Measurements from ENCODE around the gene PLAAT1.

PLAAT1 gene

DNA sequence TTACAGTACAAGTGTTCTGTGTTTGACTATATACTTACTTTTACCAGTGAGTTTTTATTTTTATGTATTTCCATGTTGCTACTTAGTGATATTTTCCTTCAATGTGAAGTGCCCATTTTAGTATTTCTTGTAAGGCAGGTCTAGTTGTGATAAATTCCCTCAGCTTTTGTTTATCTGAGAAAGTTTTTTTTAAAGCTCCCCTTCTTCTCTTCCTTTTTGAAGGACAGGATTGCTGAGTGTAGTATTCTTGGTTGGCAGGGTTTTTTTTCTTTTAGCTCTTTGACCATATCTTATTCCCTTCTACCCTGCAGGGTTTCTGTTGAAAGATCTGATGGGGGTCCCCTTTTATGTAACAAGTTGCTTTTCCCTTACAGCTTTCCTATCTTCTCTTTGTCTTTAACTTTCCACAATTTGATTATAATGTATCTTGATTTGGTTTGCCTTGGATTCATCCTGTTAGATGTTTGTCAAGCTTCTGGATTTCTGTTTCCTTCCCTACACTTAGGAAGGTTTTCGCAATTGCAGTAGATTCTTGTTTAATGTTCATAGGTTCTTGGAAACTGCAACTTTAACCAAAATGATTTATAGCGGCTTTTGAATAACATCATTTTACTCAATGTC is 7.9 kb downstream of the PLAAT1 start:
- H3K36me3 ChIP-seq (ENCODE audit: control insufficient read depth in 2 of 2, insufficient read depth in 2 of 2, low read length in 2 of 2) = no peaks in the 10 kb centered on the region
- no peak overlapping the region for H3K4me3 ChIP-seq (ENCODE audit: low read length in 2 of 2)
- no peaks in the 10 kb centered on the region for H3K27me3 ChIP-seq (ENCODE audit: control insufficient read depth in 2 of 2, insufficient read depth in 2 of 2, low read length in 2 of 2)
- no peaks in the 10 kb centered on the region for H3K4me1 ChIP-seq (ENCODE audit: control insufficient read depth in 2 of 2, insufficient read depth in 2 of 2, low read length in 2 of 2)
- no peak overlapping the region for H3K27ac ChIP-seq (ENCODE audit: low read depth in 2 of 2, low read length in 2 of 2)
- H3K9ac ChIP-seq (ENCODE audit: low read depth in 1 of 2, low read length in 2 of 2) = no peak overlapping the region
- peaks cover 0 to 5% of the 10 kb centered on the region in 2 donors for H3K9me3 ChIP-seq (ENCODE audit: control insufficient read depth in 2 of 2, low read length in 2 of 2)

DNA sequence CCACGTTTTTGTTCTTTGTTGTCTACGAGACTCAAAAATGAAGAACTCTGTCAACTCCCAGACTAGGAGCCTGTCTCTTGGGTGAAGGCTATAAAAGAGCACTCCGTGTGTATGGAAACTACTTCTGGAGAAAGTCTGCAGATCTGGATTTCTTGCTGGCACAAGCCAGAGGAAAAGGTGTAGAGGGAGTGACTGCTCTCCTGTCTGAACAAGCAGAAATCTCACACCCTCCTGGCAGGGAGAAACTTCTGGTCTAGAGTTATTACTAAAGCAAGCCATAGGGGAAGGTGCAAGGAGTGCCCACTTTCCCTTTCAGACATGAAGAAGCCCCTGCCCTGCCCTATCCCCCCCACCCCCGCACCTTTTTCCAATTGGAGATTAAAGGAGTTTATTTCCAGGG is 9.5 kb downstream of the PLAAT1 start:
- Histone ChIP-seq H3K9me3 (ENCODE audit: control insufficient read depth in 2 of 2, low read length in 2 of 2) (peaks cover 0 to 5% of the 10 kb centered on the region in 2 donors), H3K36me3 (ENCODE audit: control insufficient read depth in 2 of 2, insufficient read depth in 2 of 2, low read length in 2 of 2) (no peaks in the 10 kb centered on the region), H3K9ac (ENCODE audit: low read depth in 1 of 2, low read length in 2 of 2) (no peak overlapping the region), H3K27ac (ENCODE audit: low read depth in 2 of 2, low read length in 2 of 2) (no peak overlapping the region), H3K4me1 (ENCODE audit: control insufficient read depth in 2 of 2, insufficient read depth in 2 of 2, low read length in 2 of 2) (no peaks in the 10 kb centered on the region), H3K4me3 (ENCODE audit: low read length in 2 of 2) (no peak overlapping the region), H3K27me3 (ENCODE audit: control insufficient read depth in 2 of 2, insufficient read depth in 2 of 2, low read length in 2 of 2) (no peaks in the 10 kb centered on the region)

DNA sequence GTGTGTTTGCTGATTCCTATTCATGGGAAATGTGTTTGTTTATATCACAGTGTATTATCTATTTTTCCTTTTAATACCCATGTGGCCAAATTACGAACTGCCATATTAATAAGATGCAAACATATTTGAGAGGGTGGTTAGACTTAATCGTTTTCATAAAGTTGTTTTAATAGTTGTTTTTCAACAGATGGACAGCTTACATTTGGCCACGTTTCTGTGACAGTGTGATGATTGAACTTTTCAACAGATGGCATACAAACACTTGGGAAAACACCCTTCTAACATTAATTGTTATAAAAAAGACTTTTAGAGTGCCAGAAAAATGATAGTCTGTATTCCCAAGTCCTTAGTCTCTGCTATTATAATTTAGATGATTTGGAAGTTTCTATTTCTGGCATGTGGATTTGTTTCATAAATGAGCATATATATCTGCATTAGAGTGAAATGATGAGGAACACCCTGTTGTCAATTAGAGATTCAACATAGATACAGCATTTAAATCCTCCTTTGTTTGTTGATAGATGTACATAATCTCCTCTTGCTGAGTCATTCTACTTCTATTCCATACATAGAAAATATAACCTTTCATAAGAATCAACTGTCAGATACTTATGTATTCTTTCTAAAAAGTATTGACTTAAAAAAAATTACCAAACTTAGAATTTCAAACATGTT is 13.1 kb downstream of the PLAAT1 start:
- Histone ChIP-seq H3K4me3 (ENCODE audit: low read length in 2 of 2) (no peak overlapping the region), H3K27ac (ENCODE audit: low read depth in 2 of 2, low read length in 2 of 2) (no peak overlapping the region), H3K9me3 (ENCODE audit: control insufficient read depth in 2 of 2, low read length in 2 of 2) (peaks cover 0 to 1% of the 10 kb centered on the region in 2 donors)

DNA sequence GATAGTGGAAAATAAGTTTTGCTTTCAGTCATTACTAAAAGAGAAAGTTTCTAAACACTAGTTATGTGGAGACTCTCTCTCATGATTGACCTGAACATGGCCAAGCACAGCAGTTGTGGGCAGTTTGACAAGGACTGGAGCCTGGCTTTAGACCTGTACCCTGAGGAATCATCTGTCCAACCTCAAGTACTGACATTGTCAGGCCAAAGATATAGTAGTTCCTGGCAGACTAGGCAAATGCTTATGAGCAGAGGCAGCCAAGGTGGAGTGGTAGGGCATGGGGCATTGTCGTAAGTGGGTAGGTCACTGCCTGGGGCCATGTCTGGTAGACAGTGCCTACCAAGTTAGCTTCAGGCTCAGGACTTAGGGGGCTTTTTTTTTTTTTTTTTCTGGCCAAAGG is 20.9 kb downstream of the PLAAT1 start:
- Histone ChIP-seq H3K27ac (ENCODE audit: low read depth in 2 of 2, low read length in 2 of 2) (no peak overlapping the region), H3K9me3 (ENCODE audit: control insufficient read depth in 2 of 2, low read length in 2 of 2) (no peaks in the 10 kb centered on the region)

More for the DNA sequence above, 13.1 kb downstream of the PLAAT1 start:
- Histone ChIP-seq H3K36me3 (ENCODE audit: control insufficient read depth in 2 of 2, insufficient read depth in 2 of 2, low read length in 2 of 2) (no peaks in the 10 kb centered on the region), H3K27me3 (ENCODE audit: control insufficient read depth in 2 of 2, insufficient read depth in 2 of 2, low read length in 2 of 2) (no peaks in the 10 kb centered on the region), H3K4me1 (ENCODE audit: control insufficient read depth in 2 of 2, insufficient read depth in 2 of 2, low read length in 2 of 2) (no peaks in the 10 kb centered on the region), H3K9ac (ENCODE audit: low read depth in 1 of 2, low read length in 2 of 2) (no peak overlapping the region)

DNA sequence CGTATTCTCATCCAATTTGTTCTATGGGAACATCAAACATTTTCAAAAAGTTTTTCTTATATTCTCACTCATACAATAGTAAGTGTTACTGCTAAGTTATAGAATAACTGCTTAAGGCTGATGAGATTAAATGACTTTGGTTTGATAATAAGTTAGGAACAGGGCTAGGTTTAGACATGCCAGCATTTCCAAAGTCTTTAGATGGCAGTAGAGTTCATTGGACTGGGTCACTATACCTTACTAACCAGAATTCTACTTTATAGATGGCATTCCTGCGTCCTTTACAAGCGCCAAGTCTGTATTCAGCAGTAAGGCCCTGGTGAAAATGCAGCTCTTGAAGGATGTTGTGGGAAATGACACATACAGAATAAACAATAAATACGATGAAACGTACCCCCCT is 21.7 kb downstream of the PLAAT1 start:
- Histone ChIP-seq H3K9me3 (ENCODE audit: control insufficient read depth in 2 of 2, low read length in 2 of 2) (no peaks in the 10 kb centered on the region), H3K4me1 (ENCODE audit: control insufficient read depth in 2 of 2, insufficient read depth in 2 of 2, low read length in 2 of 2) (no peaks in the 10 kb centered on the region), H3K9ac (ENCODE audit: low read depth in 1 of 2, low read length in 2 of 2) (no peak overlapping the region), H3K36me3 (ENCODE audit: control insufficient read depth in 2 of 2, insufficient read depth in 2 of 2, low read length in 2 of 2) (no peaks in the 10 kb centered on the region), H3K27ac (ENCODE audit: low read depth in 2 of 2, low read length in 2 of 2) (no peak overlapping the region), H3K4me3 (ENCODE audit: low read length in 2 of 2) (no peak overlapping the region), H3K27me3 (ENCODE audit: control insufficient read depth in 2 of 2, insufficient read depth in 2 of 2, low read length in 2 of 2) (no peaks in the 10 kb centered on the region)

More for the DNA sequence above, 20.9 kb downstream of the PLAAT1 start:
- H3K27me3 ChIP-seq (ENCODE audit: control insufficient read depth in 2 of 2, insufficient read depth in 2 of 2, low read length in 2 of 2) = no peaks in the 10 kb centered on the region
- no peak overlapping the region for H3K9ac ChIP-seq (ENCODE audit: low read depth in 1 of 2, low read length in 2 of 2)
- no peaks in the 10 kb centered on the region for H3K4me1 ChIP-seq (ENCODE audit: control insufficient read depth in 2 of 2, insufficient read depth in 2 of 2, low read length in 2 of 2)
- H3K36me3 ChIP-seq (ENCODE audit: control insufficient read depth in 2 of 2, insufficient read depth in 2 of 2, low read length in 2 of 2) = no peaks in the 10 kb centered on the region
- H3K4me3 ChIP-seq (ENCODE audit: low read length in 2 of 2) = no peak overlapping the region

DNA sequence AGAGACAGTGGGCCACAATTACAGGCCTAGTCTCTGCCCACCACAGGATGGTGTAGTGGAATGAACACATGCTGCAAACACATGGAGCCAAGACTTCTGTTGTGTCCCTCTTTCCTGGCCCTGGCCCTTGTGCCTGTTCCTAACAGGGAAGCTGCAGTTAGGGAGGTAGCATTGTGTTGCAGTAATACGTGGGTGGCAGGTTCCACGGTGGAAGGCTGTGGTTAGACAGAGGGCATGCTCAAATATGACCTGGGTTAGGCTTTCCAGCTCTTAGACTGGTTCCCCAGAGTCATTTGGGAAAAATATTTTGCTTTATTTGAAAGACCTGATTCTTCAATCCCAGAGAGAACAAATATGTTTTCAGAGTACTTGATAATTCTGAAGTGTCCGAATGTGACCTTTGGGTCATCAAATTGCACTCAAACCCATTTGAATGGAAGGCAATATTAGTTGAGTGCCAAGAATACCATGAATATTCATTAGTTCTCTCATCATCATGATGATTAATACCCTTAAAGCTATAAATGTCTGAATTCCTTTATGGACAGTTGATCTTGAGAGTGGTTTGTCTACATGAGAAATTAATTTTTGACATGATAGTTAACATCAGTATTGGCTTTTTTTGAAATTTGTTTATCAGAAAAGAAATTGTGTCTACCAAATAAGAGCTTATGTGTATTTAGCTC is 28.5 kb downstream of the PLAAT1 start:
- H3K4me3 ChIP-seq (ENCODE audit: low read length in 2 of 2) = no peak overlapping the region
- H3K9me3 ChIP-seq (ENCODE audit: control insufficient read depth in 2 of 2, low read length in 2 of 2) = no peaks in the 10 kb centered on the region
- no peak overlapping the region for H3K9ac ChIP-seq (ENCODE audit: low read depth in 1 of 2, low read length in 2 of 2)
- H3K27me3 ChIP-seq (ENCODE audit: control insufficient read depth in 2 of 2, insufficient read depth in 2 of 2, low read length in 2 of 2) = no peaks in the 10 kb centered on the region
- H3K36me3 ChIP-seq (ENCODE audit: control insufficient read depth in 2 of 2, insufficient read depth in 2 of 2, low read length in 2 of 2) = no peaks in the 10 kb centered on the region
- no peak overlapping the region for H3K27ac ChIP-seq (ENCODE audit: low read depth in 2 of 2, low read length in 2 of 2)
- no peaks in the 10 kb centered on the region for H3K4me1 ChIP-seq (ENCODE audit: control insufficient read depth in 2 of 2, insufficient read depth in 2 of 2, low read length in 2 of 2)

DNA sequence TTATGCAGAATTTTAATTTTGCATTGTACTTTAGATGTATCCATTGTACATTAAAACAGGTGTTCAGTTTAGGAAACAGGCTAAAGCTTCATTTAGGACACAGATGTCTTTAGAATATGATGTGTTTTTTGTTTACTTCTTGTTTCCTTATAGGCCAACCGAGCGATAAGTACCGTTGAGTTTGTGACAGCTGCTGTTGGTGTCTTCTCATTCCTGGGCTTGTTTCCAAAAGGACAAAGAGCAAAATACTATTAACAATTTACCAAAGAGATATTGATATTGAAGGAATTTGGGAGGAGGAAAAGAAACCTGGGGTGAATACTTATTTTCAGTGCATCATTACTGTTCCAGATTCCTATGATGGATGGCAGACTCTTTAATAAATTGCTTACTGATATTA is 29.4 kb downstream of the PLAAT1 start:
- Histone ChIP-seq H3K9me3 (ENCODE audit: control insufficient read depth in 2 of 2, low read length in 2 of 2) (no peaks in the 10 kb centered on the region), H3K4me3 (ENCODE audit: low read length in 2 of 2) (no peak overlapping the region), H3K27me3 (ENCODE audit: control insufficient read depth in 2 of 2, insufficient read depth in 2 of 2, low read length in 2 of 2) (no peaks in the 10 kb centered on the region), H3K9ac (ENCODE audit: low read depth in 1 of 2, low read length in 2 of 2) (no peak overlapping the region), H3K27ac (ENCODE audit: low read depth in 2 of 2, low read length in 2 of 2) (no peak overlapping the region), H3K4me1 (ENCODE audit: control insufficient read depth in 2 of 2, insufficient read depth in 2 of 2, low read length in 2 of 2) (no peaks in the 10 kb centered on the region), H3K36me3 (ENCODE audit: control insufficient read depth in 2 of 2, insufficient read depth in 2 of 2, low read length in 2 of 2) (no peaks in the 10 kb centered on the region)

DNA sequence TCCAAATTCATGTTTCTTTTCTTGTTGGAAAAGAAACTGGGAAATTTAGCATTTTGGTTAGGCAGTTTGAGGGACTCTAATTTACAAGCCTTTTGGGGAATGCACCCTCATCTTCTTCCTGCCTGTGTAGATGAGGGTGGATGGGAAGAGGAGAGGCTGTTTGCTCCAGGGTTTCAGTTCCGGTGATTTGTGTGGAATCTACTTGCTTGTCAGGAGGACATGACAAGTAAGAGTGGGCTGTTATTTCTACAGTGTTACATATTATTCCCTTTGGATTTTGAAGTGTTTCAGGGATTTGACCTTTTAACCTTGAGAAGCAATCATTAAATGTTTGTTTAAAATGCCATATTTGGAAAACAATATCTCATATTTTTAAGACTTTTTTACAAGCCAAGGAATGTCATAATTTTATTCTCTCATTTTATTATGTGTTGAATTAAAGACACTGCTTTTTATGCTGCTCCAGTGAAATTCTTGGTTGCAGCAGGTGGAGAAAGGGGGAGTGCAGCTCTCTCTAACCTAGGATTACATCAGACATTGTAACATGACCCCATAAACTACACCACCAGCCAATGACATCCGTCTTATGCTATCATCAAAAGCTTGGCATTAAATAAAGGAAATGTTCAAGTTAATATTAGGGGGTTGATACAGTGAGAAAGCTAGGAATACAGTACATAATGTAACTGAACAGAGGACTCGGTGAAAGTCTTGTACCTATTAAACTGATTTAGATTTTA is 30.2 kb downstream of the PLAAT1 start:
- H3K27ac ChIP-seq (ENCODE audit: low read depth in 2 of 2, low read length in 2 of 2) = no peak overlapping the region
- H3K4me1 ChIP-seq (ENCODE audit: control insufficient read depth in 2 of 2, insufficient read depth in 2 of 2, low read length in 2 of 2) = no peaks in the 10 kb centered on the region
- H3K4me3 ChIP-seq (ENCODE audit: low read length in 2 of 2) = no peak overlapping the region
- H3K9ac ChIP-seq (ENCODE audit: low read depth in 1 of 2, low read length in 2 of 2) = no peak overlapping the region
- H3K36me3 ChIP-seq (ENCODE audit: control insufficient read depth in 2 of 2, insufficient read depth in 2 of 2, low read length in 2 of 2) = no peaks in the 10 kb centered on the region
- H3K9me3 ChIP-seq (ENCODE audit: control insufficient read depth in 2 of 2, low read length in 2 of 2) = no peaks in the 10 kb centered on the region
- H3K27me3 ChIP-seq (ENCODE audit: control insufficient read depth in 2 of 2, insufficient read depth in 2 of 2, low read length in 2 of 2) = no peaks in the 10 kb centered on the region

DNA sequence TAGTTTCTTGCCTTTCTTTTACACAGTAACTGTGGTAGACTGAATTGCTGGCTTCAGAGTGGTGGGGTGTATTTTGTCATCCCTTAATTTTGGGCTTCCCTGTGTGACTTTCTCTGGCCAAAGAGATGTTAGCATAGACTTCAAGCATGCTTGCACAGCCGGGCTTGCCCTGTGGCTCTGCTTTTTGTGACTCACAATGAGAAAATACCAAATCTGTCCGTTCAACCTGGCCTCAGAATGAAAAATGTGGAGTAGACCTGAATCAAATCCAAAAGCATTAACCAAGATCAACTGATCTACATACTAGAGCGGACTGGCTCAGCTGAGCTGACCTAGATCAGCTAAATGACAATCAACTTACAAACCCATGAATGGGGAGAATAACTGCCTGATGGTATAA is 51.4 kb downstream of the PLAAT1 start:
- Histone ChIP-seq H3K36me3 (ENCODE audit: control insufficient read depth in 2 of 2, insufficient read depth in 2 of 2, low read length in 2 of 2) (no peaks in the 10 kb centered on the region), H3K9ac (ENCODE audit: low read depth in 1 of 2, low read length in 2 of 2) (no peak overlapping the region), H3K9me3 (ENCODE audit: control insufficient read depth in 2 of 2, low read length in 2 of 2) (no peaks in the 10 kb centered on the region), H3K4me1 (ENCODE audit: control insufficient read depth in 2 of 2, insufficient read depth in 2 of 2, low read length in 2 of 2) (no peaks in the 10 kb centered on the region), H3K27ac (ENCODE audit: low read depth in 2 of 2, low read length in 2 of 2) (no peak overlapping the region), H3K27me3 (ENCODE audit: control insufficient read depth in 2 of 2, insufficient read depth in 2 of 2, low read length in 2 of 2) (no peaks in the 10 kb centered on the region), H3K4me3 (ENCODE audit: low read length in 2 of 2) (no peak overlapping the region)

DNA sequence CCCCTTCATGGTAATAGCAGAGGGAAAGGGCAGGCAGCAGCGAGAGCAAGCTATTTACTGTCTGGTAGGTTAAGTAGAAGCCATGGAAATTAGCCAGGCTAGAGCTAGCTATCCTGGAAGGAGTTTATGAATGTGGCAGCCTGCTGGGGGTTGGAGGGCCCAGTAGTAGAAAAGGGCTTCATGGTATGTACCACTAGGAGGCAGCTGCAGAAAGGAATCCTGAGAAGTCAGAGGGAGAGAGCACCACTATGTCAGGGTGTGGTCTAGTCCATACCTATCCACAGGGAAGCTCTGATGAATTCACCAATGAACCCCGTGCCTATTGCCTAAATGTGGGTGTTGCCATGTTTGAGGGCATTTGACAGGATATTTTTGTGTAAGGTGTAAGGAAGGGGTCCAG is 55.0 kb downstream of the PLAAT1 start:
- no peaks in the 10 kb centered on the region for H3K9me3 ChIP-seq (ENCODE audit: control insufficient read depth in 2 of 2, low read length in 2 of 2)
- H3K27me3 ChIP-seq (ENCODE audit: control insufficient read depth in 2 of 2, insufficient read depth in 2 of 2, low read length in 2 of 2) = no peaks in the 10 kb centered on the region
- no peak overlapping the region for H3K9ac ChIP-seq (ENCODE audit: low read depth in 1 of 2, low read length in 2 of 2)
- H3K36me3 ChIP-seq (ENCODE audit: control insufficient read depth in 2 of 2, insufficient read depth in 2 of 2, low read length in 2 of 2) = no peaks in the 10 kb centered on the region
- no peak overlapping the region for H3K27ac ChIP-seq (ENCODE audit: low read depth in 2 of 2, low read length in 2 of 2)
- H3K4me3 ChIP-seq (ENCODE audit: low read length in 2 of 2) = no peak overlapping the region
- H3K4me1 ChIP-seq (ENCODE audit: control insufficient read depth in 2 of 2, insufficient read depth in 2 of 2, low read length in 2 of 2) = no peaks in the 10 kb centered on the region
